Right lung (tissue), 5 donors: ENCODE measurements around the gene FRG2C. TPM values are rescaled to one million over a fixed set of nuclear protein-coding genes. Genes with fewer than 3 reads are reported as not detected.
"Not testable (repeated sequence)": the region's sequence is repeated elsewhere in the genome, so short reads cannot be mapped to it uniquely, and the experiment has no call there.

ENCODE experiments used
- DNase-seq, 2 donors: peaks; one replicate each; pipeline ENCODE4 v3.0.0-alpha.2; 2013
- polyA plus RNA-seq, 5 donors: library from polyadenylated mRNA; unstranded; fragments of 120-200 nt; gene quantifications; one replicate each; pipeline versions ENCODE4 v1.2.1 to v1.2.3, GENCODE V29; 2013; ENCODE audit warnings: inconsistent platforms in 1 of 5, low replicate concordance in 1 of 5; ENCODE audit not compliant: insufficient read length in 5 of 5, insufficient read depth in 1 of 5

Gene FRG2C
- polyA plus RNA-seq, 5 donors = 0.09 TPM; not detected in 4

DNA sequence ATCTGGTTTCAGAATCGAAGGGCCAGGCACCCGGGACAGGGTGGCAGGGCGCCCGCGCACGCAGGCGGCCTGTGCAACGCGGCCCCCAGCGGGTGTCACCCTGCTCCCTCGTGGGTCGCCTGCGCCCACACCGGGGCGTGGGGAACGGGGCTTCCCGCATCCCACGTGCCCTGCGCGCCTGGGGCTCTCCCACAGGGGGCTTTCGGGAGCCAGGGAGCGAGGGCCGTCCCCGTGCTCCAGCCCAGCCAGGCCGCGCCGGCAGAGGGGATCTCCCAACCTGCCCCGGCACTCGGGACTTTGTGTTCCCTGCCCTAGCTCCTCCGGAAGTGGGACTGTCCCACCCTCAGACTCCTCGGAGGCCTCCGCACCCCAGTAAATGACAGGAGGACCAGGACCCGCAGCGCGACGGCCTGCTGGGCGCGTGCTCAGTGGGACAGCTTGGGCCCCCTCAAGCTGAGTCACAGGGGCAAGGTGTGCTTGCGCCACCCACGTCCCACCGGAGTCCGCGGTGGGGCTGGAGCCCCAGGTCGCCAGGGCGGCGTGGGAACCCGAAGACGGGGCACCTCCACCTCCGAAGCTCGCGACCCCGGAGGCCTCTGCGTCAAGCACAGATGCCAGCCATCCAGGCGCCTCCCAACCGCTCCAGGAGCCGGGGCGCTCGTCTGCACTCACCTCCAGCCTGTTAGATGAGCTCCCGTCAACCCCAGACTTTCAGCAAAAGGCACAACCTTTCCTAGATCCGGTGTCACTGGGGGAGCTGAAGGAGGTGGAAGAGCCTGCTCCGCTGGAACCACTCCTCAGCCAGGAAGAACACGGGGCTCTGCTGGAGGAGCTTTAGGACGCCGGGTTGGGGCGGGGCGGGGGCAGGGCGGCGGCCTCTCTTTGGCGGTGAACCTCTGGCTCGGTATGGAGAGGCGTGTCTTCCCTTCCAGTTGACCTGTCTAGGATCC, 5.5 kb downstream of the FRG2C start:
- DNase-seq = not testable (repeated sequence)

DNA sequence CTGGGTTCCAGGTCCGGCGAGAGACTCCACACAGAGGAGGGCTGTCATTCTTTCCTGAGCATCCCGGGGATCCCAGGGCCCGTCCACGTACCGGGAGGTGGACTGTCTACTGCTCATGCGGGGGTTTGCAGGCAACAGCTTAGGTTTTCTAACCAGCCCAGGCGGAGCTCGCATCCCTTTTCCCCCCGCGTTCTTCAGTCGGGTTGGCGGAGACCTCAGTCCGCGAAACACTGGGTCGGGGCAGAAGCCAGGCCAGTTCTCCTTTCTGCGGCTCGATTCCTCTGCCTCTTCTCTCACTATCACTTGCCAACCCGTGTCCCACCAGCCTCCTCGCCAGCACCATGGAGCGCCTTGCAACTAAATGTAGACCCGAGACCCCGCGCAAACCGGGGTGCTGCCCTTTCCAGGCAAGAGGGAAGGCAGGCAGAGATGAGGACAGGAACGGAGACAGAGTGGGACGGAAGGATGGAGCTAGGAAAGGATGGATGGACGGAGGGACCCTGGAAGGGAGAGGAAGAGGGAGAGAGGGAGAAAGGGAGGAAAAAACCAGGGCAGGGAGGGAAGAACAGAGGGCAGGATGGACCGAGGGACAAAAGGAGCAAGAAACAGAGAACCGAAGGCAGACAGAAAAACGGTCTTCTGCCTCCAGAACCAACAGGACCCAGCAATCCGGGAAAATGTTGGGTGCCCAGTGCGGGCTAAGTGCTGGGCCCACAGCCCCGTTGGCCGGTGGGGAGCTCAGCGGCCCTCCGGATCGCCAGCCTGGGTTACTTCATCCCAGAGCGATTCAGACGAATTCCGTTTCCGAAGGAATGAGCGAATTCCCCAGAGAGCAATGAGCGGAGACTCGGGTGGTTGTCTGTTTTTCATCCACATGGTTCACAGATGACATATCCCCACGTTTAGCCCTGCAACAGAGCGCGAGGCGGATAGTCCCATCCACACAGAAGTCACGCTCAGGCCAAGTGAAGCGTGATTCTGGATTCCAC, 6.5 kb downstream of the FRG2C start:
- not testable (repeated sequence) for DNase-seq

DNA sequence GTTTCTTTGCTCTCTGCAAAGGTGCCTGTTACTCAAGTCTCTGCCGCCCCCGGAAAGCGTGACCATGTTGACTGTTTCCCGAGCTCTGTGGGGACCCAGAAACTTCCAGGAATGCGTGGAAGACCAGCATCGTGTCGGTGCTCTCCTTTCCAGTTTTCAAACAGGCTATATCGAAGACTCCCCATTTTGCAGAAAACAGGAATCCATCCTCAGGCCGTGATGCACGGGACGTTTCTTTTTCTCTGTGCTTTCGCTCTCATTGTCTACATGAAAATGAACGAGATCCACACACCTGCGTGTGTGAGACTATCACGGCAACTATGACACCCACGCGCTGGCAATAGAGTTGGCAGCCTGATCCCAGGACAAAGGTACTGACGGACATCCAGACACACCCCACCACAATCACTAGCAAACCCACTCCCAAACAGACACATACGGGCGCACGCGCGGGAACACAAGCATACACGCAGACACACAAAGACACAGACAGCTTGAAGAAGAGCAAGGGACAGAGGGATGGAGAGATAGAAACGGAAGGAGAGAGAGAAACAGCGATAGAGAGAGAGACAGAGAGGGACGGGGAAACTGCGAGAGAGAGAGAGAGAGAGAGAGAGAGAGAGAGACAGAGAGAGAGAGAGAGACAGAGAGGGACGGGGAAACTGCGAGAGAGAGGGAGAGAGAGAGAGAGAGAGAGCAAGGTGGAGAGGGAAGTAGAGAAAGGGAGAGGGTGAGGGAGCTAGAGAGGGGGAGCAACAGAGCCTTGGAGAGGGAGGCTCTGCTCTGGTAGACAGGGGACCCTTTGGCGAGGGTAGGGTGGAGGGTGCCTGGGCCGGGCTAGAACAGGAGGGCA, 7.4 kb downstream of the FRG2C start:
- not testable (repeated sequence) for DNase-seq

DNA sequence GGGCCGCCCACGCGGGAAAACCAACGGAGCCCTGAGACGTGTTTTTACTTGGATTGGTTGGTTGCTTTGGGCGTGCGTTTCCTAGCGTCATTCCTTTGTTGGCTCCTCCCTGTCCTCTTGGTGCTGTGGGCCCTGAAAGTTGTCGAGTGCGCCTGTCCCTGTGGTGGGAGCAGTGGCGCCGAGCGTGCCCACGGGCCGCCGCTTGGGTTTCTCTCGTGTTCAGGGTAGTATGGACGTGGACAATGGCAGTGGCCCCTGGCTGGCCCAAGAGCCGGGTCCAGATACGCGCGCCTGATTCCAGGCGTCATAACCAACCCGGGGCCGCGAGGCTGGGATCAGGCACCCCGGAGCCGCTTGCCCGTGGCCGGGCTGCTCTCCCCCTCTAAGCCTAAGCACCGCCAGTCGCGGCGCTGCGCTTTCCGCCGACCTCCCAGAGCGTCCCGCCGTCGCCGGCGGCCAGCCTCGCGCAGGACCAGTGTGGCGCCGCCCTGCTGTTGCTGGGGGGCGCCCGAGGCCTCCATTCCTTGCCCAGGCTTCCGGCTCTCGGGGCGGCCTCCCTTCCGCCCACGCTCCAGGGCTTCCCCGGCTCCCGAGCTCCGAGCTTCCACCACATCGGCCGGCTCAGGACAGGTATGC, 8.1 kb downstream of the FRG2C start:
- DNase-seq = peak; percentile 43 to 55

DNA sequence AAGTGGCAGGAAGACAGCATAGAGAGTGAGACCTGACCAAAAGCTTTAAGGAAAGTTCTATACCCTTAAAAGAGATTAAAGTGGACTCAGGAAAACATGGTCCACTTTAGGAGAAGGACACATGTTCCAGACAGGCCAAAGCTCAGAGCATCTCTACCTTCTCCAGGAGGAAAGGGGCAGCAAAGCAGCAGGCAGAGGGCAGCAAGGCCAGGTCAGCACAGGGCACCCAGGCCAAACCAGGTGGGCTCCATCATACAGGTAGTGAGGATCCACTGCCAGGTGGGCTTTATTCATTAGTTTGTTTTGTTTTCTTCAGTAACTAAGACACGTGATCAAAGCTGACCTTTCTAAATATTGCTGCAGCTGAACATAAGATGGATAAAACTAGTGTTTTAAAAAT, 19.8 kb downstream of the FRG2C start:
- DNase-seq = not testable (repeated sequence)

DNA sequence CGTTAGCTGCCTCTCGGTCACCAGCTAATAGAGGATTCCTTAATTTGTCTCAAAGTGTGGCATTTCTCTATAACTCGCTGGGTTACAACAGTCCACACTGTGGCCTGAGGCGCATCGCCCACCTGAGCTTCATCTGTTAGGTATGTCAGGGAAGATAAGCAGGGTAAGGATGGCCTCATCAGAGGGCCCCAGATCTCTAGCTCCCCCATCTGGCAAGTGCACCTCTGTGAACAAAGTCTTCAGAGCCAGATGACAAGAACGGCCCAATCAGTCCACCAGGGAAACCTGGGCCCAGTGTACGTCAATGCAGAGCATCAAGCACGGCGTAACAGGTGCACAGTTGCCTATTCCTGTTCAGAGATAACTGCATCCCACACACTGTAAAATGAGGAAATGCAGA, 23.2 kb downstream of the FRG2C start:
- DNase-seq = no peak

DNA sequence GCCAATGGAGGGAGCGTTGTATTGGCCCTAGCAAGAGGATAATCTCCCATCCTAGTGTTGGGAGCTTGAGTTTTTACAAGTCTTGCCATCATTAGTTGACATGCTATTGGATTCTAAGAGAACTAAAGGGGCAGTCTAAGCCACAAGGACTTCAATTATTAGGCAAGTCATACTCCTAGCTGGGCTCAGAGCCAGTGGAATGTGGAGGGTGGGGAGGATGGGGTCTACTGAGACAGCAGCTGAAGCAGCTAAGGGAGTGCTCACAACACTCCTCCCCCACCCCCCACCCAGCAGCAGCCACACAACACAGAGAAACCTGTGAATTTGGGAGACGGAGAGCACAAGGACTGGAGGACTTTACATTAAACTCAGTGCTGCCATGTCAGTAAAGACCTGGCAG, 27.9 kb downstream of the FRG2C start:
- no peak for DNase-seq

Other genes starting within 250 kb of the FRG2C start
- 10 to 100 TPM; 13.8 to 22.9 (median 17.9) TPM for gene ZNF717, start 121.2 kb downstream of the FRG2C start, polyA plus RNA-seq